HG03521 (cell line): Measurements from ENCODE around the gene DUSP8.

ENCODE experiments used
- ATAC-seq: cut with Tn5 transposase; IDR thresholded peaks from one replicate; pipeline ENCODE4 v1.9.1; 2021; ENCODE audit warnings: mild to moderate bottlenecking, moderate library complexity; ENCODE audit not compliant: unreplicated experiment

DUSP8 gene

DNA sequence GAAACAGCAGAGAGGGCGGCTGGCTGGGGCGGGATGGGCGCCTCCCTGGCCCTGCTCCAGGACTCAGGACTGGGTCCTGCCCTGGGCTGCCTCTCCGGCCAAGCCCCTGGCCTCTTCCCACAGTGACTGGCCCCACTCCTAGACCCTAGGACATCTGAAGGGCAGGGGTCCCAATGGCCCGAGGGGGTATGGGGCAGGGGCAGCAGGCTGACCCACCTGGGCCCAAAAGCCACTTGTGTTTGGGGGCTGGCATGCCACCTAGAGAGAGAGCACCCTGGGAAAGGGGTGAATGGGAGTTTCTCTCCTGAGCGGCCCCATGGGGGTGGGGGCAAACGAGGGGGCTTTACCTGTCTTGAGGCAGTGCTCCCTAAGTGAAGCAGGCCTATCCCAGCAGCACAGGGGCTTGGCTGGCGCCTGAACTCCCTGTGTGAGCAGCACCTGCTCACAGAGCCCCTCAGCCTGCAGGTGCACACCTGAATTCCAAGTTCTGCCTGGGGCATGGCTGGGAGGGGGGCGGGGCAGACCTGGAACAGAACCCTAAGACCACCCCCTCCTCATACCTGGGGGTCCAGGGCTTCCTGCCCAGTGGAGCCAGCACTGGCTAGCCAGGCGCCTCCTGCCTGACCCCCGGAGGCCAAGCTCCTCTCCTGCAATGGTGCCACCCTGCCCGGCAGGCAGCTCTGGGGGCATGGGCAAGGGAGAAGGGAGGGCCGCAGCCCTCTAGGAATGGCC lies 16.9 kb downstream of the DUSP8 start:
- no peak for ATAC-seq

DNA sequence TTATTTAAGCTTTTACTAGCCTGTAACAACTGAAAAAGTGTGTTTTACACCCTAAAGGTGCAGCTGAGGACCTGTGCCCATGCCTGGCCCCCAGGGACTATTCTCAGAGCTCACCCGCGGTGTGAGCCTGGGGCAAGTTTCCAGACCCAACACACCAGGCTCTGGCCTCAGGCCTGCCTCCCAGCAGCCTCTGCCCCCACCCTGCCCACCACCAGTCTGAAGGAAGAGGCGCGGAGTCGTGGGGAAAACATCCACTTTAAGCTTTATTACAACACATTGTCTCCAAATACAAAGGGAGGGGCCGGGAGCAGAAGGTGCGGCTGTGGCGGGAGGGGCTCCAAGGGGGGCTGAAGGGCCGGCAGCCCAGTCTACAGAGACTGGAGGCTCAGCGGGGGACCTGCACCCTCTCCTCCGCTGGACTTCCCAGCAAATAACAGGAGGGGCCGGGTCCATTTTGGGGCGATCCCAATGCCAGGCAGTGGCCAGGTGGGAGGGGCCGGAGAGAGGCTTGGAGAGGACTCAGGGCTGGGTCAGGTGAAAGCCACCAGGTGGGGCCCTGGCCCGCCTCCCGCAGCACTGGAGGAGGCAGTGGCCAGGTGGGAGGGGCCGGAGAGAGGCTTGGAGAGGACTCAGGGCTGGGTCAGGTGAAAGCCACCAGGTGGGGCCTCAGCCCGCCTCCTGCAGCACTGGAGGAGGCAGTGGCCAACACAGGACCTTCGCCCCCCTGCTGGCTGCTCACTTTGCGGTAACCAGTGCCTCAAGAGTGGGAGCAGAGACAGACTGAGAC lies 18.1 kb downstream of the DUSP8 start:
- ATAC-seq, result no peak

DNA sequence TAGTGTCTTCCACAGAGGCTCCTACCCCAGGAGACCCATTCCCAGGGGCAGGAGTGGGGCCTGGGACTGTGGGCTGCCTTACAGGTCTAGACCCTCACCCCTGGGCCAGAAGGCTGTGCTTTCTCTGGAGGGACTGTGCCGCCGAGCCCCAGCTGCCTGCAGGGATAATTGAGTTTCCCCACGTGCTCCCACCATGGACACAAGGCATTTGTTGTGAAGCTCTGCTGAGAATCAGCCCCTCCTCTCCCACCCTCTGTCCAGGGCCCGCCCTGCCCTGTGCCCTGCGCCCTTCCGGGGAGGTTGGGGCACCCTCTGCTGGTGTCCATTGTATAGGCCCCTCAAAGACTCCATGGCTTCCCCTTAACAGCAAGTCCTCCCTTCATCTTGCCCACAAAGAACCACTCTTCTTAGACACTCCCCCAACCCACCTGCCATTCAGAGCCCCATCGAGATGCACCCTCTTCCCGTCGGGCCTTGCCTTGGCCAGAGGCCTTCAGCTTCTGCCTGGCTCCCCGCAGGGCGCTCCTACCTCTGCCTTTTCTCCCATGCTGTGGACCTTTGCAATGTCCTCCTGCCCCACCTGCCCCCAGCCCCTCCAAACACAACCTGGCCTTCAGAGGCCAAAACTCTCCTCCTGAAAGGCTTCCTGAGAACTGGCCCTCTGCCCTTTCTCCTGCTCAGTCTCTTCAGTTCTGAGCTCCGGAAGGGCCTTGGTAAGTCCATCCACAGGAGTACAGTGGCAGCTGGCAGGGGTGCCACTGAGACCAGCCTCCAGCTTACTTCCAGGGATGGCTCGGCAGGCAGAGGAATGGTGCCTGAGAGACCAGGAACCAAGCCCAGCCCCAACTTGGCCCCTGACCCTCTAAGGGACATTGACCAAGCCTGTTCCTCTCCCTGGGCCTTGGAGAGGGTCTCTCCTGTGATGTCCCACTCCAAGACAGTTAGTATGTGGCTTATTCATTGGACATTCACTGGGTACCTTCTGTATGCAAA lies 22.4 kb downstream of the DUSP8 start:
- no peak for ATAC-seq

DNA sequence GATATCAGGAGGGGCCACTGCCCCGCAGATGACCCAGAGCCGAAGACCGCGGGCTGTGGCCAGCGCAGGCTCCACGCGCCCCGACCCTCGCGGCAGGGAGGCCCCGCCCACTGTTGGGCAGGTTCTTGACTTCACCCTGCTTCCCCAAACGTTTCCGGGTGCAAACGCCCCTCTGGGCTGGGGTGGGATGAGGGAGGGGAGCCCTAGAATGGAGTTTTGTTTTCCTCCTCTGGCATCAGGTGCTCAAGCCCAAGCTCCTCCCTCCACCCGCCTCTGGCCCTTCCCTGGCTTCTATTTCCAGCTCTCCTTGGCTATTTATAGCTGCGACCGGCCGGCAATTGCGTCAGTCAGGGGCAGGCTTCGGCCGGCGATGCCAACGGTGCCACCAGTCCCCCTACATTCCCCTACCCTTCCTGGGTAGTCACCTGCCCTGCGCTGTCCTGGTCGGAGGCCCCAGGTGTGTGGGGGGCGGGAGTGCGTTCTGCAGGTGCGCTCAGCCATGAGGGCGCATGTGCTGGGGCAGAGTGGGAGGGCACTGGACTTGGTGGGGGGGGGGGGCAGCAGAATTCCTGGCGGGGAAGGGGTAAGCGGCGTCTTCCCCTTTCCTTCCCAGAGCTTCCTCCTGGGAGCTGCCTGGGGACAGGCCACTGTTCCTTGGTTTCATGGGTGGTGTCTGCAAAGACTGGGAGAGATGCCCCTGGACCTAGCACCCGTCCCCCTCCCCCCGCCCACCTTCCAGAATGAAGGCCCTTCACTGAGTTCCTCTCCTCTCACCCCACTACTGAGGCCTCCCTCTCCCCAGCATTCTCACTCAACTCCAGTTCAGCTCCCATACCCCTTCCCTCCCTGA lies 23.6 kb downstream of the DUSP8 start:
- ATAC-seq, result no peak

DNA sequence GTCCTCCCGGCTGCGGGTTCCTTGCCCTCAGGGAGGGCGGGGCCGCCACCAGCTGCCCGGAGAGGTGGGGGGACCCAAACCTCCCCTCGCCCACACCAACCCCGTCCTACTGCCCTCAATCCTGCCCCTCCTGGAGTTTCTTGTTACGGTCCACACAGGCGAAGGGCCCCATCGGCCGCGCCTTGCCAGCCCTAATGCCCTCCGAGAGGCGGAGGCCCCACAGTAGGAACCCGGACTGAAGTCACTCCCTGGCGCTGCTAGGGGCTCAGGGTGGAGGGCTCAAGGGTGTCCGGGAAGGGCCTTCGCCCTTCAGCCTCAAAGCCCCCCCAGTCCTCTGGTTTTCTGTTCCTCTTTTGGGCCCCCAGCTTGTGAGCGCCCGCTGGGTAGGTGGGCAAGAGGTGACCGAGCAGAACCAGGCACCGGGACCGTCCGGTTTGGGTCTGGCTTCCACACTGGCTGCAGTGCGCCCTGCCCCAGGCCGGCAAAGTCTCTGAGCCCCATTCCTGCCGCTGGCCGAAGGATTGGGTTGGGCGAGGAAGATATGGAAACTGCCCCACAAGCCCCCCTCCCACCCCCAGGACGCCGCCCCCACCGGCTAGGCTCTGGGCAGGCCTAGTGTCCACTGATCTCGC lies 24.5 kb downstream of the DUSP8 start:
- no peak for ATAC-seq

DNA sequence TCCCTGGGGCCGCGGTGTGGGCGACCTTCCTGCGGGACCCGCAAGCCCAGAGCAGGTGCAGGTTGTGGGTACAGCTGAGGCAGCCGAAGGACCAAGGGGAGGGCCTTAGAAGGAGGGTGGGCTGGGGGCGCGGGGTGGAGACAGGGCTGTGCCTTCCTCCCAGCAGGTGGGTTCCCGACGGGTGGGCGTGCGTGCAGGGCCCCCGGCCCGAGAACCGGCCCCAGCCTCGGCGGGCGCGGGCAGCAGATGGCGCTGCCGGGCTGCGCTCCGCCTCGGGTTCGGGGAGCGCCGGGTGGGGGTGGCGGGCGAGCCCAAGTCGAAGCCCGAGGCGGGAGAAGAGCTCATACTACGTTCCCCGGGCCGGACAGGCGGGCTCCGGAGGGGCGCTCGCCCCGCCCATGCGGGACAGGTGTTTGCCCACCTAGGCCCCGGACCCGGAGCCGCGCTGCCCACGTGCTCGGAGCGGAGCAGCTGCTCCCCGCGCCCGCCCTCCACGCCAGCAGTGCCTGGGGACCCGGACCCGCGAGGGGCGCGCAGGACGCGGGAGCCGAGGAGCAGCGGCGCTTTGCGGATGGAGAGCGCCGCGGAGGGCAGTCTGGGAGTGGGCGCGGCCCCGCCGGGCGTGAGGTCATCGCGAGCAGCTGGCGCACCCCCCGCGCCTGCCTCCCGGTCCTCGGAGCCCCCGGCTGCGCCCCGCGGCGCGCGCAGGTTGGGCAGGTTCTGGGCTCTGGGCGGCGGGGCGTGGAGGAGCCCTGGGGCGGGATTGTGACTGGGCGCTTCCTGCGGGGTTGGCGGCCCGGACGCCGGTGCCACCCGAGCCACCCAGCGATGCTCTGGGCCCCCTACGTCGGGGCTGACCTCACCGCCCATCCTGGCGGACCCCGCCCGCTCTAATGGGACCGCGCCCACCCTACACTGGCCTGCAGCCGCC lies 25.3 kb downstream of the DUSP8 start:
- no peak for ATAC-seq

DNA sequence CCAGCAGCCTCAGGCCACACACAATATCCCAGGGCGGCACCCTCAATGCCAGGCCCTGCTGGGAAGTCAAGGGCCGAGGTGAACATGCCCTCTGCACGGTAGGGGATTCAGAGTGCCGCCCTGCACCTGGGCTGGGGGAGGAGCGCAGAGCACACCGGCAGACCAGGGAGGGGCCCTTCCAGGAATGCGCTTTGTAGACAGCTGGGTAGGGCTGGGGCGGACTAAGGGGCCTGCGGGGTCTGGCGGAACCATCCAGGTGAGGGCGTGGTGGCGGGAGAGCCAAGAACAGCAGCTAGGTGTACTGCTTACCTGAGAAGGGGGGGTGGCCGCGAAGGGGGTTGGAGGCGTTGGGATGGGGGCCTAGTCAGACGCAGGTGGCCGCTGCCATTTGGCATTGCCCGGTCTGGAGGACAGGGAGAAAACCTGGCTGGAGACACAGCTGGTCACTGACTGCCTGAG lies 26.0 kb downstream of the DUSP8 start:
- ATAC-seq, result no peak

DNA sequence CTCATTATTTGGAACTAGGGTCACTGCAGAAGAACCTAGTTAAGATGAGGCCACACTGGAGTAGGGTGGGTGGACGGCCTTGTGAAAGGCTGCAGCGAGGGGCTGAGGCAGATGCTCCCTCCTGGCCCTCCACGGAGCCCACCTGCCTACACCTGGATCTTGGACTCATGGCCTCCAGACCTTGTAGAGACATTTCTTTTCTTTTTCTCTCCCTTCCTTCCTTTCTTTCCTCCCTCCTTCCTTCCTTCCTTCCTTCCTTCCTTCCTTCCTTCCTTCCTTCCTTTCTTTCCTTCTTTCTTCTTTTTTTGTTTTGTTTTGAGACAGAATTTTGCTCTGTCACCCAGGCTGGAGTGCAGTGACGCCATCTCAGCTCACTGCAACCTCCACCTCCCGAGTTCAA lies 26.6 kb downstream of the DUSP8 start:
- ATAC-seq, result no peak

DNA sequence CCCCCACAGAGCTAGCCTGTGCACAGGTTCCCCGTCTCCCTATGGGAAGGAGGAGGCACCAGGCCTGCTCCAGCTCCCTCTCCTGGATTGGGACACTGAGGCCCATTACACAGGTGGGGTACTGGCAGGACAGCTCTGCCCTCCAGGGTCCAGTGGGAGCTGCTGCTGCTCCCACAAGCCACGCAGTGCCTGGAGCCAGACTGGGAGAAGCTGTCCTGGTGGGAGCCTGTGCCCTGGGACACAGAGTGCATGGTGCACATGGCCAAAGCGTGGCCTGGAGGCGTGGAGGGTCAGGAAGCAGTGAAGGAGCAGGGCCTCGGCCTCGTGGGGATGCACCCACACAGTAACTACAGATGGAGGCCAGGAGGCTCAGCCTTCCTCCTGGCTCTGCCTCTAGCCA lies 27.5 kb downstream of the DUSP8 start:
- ATAC-seq, result no peak

DNA sequence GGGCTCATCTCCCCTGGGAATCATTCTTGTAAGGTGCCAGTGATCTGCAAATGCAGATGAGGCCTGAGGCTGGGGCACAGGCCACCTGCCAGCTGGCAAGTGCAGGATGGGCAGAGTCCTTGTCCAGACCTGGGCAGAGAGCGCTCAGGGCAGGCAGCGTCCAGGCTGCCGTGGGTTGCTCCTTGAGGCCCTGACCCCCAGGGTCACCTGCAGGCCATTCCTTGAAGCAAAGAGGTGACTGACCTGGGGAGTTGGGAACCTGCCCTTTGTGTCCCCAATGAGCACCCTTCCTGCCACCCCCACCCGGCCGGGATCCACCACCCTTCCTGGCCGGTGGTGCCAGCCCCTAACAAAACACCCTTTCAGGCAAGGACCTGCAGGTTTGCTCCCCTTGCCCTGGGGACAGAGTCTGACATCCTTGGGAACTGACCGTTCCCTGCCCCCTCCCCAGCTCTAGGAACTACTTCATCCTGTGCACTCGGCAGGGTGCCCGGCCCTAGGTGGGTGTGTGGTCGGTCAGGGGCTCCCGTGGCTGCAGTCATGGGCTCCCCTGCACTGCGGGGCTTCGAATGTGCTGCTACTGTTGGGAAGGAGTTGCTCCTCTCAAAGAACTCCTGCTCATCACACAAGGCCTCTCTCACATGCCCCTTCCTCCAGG lies 28.3 kb downstream of the DUSP8 start:
- ATAC-seq, result no peak

DNA sequence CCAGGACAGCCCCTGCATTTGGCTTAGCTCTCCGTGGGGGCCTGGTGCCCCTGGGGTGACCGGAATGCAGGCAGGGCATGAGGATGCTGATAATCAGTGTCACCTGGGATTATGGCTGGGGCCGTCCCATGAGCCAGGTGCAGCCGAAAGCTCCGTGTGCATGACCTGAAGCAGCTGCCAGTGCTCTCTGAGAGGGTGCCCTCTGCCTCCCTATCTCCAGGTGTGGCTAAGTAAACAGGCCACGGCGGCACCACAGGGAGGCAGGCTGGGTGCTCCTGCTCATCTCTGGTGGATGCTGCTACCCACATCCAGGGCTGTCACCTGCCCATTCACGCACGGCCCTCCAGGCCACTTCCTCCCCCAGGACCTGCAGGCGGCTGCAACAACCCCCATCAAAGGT lies 29.8 kb downstream of the DUSP8 start:
- no peak for ATAC-seq

DNA sequence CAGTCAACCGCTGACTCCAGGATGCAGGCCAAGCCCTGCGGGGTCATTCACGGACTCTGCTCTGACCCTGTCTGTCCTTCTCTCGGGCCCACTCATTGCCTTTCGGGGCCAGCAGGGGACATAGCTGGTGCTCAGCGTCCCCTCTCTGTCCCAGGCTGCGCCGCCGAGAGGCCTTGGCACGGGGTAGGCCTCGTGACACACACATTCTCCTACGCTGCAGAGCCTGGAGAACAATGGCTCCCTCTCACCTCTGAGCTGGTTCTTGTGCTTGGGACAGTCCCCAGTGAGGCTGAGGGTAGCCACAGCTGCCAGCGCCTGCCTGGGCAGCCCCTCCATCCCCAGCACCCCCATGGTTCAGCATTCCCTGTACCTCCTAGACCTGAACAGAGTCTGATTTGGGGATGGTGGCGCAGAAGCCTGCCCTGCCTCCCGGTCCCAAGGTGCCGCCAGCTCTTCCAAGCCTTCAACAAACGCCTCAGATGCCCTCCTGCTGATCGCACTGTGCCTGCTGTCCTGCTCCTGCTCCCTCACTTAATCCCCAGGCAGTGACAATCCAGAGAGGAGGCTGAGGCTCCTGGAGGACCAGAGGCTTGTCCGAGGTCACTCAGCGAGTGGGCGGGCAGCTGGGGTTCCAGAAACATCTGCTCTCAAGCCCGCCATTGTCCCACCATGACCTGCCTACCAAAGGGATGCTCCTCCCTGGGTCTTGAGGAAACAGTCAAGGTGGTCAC lies 30.4 kb downstream of the DUSP8 start:
- no peak for ATAC-seq

DNA sequence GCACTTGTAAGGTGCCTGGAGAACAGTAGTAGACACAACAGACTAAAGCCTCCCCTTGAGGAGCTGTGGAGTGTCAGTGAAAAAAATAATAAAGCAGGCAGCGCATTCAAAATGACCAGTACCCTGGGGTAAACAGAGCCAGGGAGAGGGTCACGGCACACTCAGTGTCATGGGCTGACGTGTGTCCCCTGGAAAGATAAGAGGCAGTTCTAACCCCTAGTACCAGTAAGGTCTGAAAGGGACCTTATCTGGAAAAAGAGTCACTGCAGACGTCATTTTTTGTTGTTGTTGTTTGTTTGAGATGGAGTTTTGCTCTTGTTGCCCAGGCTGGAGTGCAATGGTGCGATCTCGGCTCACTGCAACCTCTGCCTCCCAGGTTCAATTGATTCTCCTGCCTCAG lies 32.0 kb downstream of the DUSP8 start:
- no peak for ATAC-seq

DNA sequence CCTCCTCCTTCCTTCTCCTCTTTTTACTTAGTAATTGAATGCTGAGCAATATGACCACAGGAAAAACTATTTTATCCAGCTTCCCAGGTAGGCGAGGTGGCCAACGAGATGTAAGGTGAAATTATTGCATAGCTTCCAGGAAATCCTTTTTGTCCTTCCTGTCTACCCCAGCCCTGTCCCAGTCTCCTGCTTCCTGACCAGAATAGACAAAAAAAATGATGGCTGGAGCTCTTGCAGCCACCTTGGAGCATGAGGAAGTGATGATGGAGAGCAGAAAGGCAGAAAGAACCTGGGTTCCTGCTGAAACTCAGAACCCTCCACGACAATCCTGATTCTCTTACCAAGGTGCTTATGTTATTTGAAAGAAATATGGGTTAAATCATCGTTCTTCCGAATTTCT lies 33.9 kb downstream of the DUSP8 start:
- no peak for ATAC-seq

DNA sequence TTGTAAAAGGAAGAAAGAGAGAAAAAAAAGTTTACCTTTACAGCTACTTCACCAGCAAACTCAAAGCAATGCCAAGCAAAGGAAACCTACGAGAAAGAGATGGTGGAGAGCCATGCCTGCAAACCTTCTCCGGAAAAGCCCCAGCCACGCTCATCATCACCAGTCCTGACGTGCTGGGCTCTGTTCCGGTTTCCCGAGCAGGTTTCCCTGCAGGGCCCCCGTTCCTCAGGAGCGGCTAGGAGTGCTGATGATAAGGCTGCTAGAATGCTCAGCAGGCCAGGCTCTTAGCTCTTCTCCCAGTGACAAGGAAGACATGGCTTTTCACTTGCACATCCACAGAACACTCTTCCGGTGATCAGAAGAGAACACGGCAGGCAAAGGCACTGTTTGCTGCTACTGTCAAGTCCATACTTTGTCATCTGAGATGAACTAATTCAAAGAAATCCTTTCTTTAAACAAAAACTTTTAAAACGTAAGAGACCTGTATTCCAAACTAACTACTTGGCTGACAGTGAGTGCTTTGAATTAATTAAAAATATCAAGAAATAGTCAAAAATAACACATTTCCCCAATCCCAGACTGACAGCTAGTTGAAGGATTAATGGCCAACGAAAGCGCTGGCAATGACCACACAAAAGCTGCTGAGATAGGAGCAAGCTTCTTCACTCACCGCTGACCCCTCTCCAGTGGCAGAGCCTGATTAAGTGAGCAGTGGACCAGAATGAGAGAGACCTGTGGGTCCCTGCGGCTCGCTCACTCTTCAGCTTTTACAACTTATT lies 35.8 kb downstream of the DUSP8 start:
- ATAC-seq, result no peak

DNA sequence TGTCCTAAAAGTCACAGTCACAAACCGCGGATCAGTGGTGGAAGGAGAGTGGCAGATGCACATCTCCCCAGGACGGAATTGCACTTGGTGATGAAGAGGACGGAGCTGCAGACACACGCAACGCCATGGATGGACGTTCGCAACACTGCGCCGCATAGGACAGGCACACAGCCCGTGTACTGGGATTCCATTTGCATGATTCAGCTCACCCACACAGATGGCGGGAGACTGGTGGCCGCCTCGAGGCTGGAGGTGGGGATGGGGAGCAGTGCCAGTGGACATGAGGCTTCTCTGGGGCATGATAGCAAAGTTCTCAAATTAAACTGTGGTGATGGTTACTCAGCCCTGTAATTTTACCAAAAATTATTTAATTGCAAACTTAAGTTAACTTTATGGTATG lies 37.4 kb downstream of the DUSP8 start:
- no peak for ATAC-seq

DNA sequence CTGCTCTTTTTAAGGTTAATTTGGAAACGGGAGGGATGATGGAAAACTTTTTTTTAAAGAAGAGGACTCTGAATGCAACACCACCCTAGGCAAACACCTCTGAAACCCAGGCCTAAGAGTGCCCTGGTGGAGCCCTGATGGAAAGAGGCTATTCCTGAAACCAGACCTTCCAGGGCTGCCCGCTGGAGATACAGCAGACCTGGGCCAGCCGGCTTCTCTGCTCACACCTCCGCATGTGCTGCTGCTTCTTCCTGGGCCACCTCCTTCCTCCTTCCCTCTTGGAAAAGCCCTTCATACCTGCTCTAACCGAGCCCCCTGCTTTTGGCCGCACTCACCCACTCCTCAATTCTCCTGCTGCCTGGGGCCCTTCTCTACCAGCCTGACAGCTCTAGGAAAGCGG lies 37.9 kb downstream of the DUSP8 start:
- ATAC-seq, result no peak
